Stimulated activated CD4-positive, alpha-beta T cell treated with anti-CD3 and anti-CD28 coated beads, TNF-alpha, amount 100 ng/mL, for 48 hours (primary cell): ENCODE results near the gene PRDM16.

ENCODE experiments used
- DNase-seq, 3 donors: peaks; one replicate each; pipeline ENCODE4 v3.0.0-alpha.2; 2020; ENCODE audit warnings: low read depth in 3 of 3

Gene PRDM16

GRCh38 chr1:3461934-3462275 lies 392.9 kb downstream of the PRDM16 start:
- no peak for DNase-seq

- DNase-seq, result no peak
Observed at GRCh38 chr1:3462356-3463012, 393.5 kb downstream of the PRDM16 start.

DNA sequence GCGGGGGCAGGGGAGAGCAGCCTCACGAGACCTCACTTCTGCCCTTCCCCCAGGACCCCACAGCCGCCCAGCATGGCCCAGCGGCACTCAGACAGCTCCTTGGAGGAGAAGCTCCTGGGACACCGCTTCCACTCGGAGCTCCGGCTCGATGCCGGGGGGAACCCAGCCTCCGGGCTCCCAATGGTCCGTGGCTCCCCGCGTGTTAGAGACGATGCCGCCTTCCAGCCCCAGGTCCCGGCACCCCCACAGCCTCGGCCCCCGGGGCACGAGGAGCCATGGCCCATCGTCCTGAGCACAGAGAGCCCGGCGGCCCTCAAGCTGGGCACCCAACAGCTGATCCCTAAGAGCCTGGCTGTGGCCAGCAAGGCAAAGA lies 394.0 kb downstream of the PRDM16 start:
- no peak for DNase-seq

GRCh38 chr1:3463408-3463863 lies 394.4 kb downstream of the PRDM16 start:
- no peak for DNase-seq

DNA sequence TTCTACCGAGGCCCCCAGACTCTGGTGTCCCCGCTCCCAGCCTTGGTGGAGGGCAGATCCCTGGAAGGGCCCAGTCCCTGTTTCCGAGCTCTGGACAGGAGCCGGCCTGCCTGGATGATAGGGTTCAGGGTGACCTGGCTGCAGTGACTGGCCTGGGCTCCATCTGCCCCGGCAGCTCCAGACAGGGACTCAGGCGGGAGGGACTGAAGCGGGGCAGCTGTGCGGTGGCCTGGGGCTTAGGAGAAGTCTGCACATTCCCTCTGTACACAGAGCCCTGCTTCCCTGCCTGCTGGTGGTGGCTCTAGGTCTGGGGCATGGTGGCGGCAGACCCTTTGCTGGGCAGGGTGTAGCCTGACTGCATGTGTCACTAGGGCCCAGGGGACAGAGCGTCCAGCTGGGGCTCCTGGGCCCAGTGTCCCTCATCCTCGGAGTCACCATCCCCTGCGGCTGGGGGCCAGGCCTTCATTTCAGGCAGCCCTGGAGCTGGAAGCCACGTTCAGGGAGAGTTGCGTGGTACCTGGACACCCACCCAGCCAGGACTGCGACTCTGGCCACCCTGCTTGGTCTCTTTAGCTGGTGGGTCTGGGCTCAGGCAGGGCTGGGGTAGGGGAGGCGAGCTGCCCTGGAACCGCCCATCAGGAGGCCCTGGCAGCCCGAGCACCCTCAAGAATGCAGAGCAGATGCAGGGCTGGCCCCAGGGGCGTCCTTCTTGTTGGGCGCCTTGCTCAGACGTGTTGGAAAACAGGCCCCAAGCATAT lies 395.1 kb downstream of the PRDM16 start:
- no peak for DNase-seq

- no peak for DNase-seq
Observed at GRCh38 chr1:3464649-3465025, 395.6 kb downstream of the PRDM16 start.

- no peak for DNase-seq
Observed at GRCh38 chr1:3465091-3465934, 396.3 kb downstream of the PRDM16 start.

GRCh38 chr1:3465935-3466321 lies 396.9 kb downstream of the PRDM16 start:
- DNase-seq, result no peak

GRCh38 chr1:3466366-3467075 lies 397.5 kb downstream of the PRDM16 start:
- no peak for DNase-seq

GRCh38 chr1:3467096-3468036 lies 398.4 kb downstream of the PRDM16 start:
- DNase-seq, result no peak

DNA sequence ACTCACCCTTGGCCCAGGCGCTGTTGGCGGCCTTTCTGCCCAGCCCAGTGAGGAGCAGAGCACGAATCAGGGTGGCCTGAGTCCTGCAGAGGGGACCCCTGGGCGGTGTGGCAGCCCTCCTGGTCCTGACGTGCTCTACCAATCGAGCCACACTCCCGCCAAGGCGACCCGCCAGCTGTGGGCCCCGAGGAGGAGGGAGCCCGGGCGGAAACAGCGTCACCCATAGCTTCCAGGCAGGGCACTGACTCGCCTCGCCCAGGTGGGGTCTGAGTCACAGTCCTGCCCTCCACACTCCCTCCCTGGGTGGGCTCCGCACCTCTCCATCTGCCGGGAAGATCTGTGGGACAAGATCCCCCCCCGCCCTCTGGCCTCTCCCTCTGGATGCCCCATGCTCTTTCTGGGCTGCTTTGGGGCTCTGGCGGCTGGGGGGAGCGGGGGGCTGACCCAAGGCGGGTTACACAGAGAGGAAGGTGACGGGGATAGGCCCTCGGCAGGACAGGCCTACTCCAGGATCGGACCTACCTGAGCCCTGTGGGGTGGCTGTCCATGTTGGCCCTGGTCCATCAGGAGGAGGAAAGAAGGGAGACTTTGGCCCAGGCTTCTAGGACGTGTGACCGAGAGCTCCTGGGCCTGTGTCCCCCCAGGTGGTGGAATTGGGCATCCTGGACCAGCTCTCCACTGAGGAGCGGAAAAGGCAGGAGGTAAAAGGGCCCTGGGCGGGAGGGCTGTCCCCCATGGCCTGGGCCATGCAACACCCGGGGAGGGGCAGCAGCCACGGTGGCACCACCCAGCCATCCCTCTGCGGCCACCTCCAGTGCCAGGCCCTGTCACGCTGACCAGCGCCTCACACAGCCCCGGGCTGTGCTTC lies 399.5 kb downstream of the PRDM16 start:
- DNase-seq, result no peak

- DNase-seq, result no peak
Observed at GRCh38 chr1:3469104-3469848, 400.3 kb downstream of the PRDM16 start.

DNA sequence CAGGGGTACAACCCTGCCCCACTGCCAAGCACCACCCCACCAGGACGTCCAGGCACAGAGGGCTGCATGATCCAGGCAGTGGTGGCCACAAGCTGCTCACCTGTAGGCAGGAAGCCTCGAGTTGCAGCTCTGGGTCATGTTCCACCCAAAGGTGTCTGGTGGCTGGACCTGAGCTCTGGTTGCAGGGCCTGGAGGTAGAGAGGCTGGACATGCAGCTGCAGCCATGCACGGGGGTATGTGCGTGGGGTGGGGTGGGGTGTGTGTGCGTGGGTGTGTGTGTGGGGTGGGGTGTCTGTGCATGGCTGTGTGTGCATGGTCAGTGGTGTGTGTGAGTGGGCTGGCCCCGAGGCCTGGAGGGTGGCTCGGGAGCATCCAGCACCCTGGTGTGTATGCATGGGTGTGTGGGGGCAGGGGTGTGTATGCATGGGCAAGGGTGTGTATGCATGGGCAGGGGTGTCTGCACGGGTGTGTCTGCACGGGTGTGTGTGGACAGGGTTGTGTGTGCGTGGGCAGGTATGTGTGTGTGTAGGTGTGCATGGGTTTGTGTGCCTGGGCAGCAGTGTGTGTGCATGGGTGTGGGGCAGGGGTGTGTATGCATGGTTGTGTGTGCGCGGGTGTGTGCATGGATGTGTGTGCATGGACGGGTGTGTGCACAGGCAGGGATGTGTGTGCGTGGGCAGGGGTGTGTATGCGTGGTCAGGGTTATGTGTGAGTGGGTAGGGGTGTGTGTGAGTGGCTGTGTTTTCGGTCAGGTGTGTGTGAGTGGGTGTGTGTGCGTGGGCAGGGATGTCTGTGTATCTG lies 401.0 kb downstream of the PRDM16 start:
- no peak for DNase-seq

- DNase-seq, result no peak
Observed at GRCh38 chr1:3470650-3471355, 401.8 kb downstream of the PRDM16 start.

- DNase-seq, result no peak
Observed at GRCh38 chr1:3471356-3472087, 402.5 kb downstream of the PRDM16 start.

GRCh38 chr1:3472088-3472850 lies 403.3 kb downstream of the PRDM16 start:
- no peak for DNase-seq
